BE2C (cell line): ENCODE results near the gene MN1.

Experiments
- DNase-seq: peaks from one replicate; pipeline ENCODE4 v3.0.0-alpha.2; 2020
- H3K27me3 ChIP-seq: fragments of 250-450 bp; sonication (Bioruptor Pico); 2 replicates; pipeline ENCODE4 v1.5.1; 2020; ENCODE audit warnings: mild to moderate bottlenecking
- H3K36me3 ChIP-seq: fragments of 250-450 bp; sonication (Bioruptor Pico); 2 replicates; pipeline ENCODE4 v1.5.1; 2020; ENCODE audit warnings: mild to moderate bottlenecking
- H3K4me1 ChIP-seq: fragments of 250-450 bp; sonication (Bioruptor Pico); 2 replicates; pipeline ENCODE4 v1.5.1; 2020
- H3K4me3 ChIP-seq: 2 replicates; pipeline ENCODE4 v1.5.1; 2011; ENCODE audit warnings: low read depth, low read length
- H3K9me3 ChIP-seq: fragments of 250-450 bp; sonication (Bioruptor Pico); 2 replicates; pipeline ENCODE4 v1.5.1; 2020
- CTCF ChIP-seq: IDR thresholded peaks from 2 replicates; pipeline ENCODE4 v1.5.1; 2012; ENCODE audit warnings: mild to moderate bottlenecking, low read depth, low read length

Gene MN1

GRCh38 chr22:27844656-27845591 is 43.4 kb upstream of the MN1 start:
- Histone ChIP-seq H3K27me3 (no peaks in the 10 kb centered on the region), H3K4me3 (no peak overlapping the region), H3K9me3 (no peaks in the 10 kb centered on the region), H3K36me3 (peaks cover 9% of the 10 kb centered on the region), H3K4me1 (peaks cover 19% of the 10 kb centered on the region)
- TF ChIP-seq CTCF = no peak
- no peak for DNase-seq

GRCh38 chr22:27844256-27844655 is 42.7 kb upstream of the MN1 start:
- Histone ChIP-seq H3K9me3 (no peaks in the 10 kb centered on the region), H3K4me1 (peaks cover 19% of the 10 kb centered on the region), H3K27me3 (no peaks in the 10 kb centered on the region), H3K36me3 (peaks cover 4% of the 10 kb centered on the region; the same call in 1 of the 2 replicates), H3K4me3 (no peak overlapping the region)
- TF ChIP-seq CTCF = no peak
- DNase-seq = no peak

- Histone ChIP-seq H3K4me1 (peaks cover 19% of the 10 kb centered on the region), H3K36me3 (peaks cover 4% of the 10 kb centered on the region; the same call in 1 of the 2 replicates), H3K27me3 (no peaks in the 10 kb centered on the region), H3K9me3 (no peaks in the 10 kb centered on the region), H3K4me3 (no peak overlapping the region)
- TF ChIP-seq CTCF = no peak
- DNase-seq = no peak
Measured at GRCh38 chr22:27843441-27843840, 41.9 kb upstream of the MN1 start.

GRCh38 chr22:27842669-27843431 is 41.3 kb upstream of the MN1 start:
- DNase-seq = peak; percentile 30
- Histone ChIP-seq H3K27me3 (no peaks in the 10 kb centered on the region), H3K4me3 (peak overlapping the region; percentile 11; the same call in 1 of the 2 replicates), H3K4me1 (peaks cover 19% of the 10 kb centered on the region), H3K9me3 (no peaks in the 10 kb centered on the region), H3K36me3 (no peaks in the 10 kb centered on the region)
- no peak for TF ChIP-seq CTCF

GRCh38 chr22:27842201-27842600 is 40.6 kb upstream of the MN1 start:
- Histone ChIP-seq H3K4me1 (peaks cover 19% of the 10 kb centered on the region), H3K4me3 (peak overlapping the region; percentile 11; the same call in 1 of the 2 replicates), H3K27me3 (no peaks in the 10 kb centered on the region), H3K36me3 (no peaks in the 10 kb centered on the region), H3K9me3 (no peaks in the 10 kb centered on the region)
- TF ChIP-seq CTCF = no peak
- DNase-seq = no peak
